Measurements from ENCODE around the gene SCYGR4.
"Not testable (repeated sequence)": the region's sequence is repeated elsewhere in the genome, so short reads cannot be mapped to it uniquely, and the experiment has no call there.

SCYGR4 gene

GRCh38 chr2:227617316-227618230, at the start of gene SCYGR4:
SCYGR4 (plus strand) TSS chr2:227617498; CDS start chr2:227617498, 0 bp downstream.
- DNase-seq: no peak

- no peak for DNase-seq
Measured at GRCh38 chr2:227568852-227569169, 48.5 kb upstream of the SCYGR4 start.

- no peak for DNase-seq
Measured at GRCh38 chr2:227570615-227571014, 46.7 kb upstream of the SCYGR4 start.

GRCh38 chr2:227576110-227576509, 41.2 kb upstream of the SCYGR4 start:
- no peak for DNase-seq

GRCh38 chr2:227576812-227577211, 40.5 kb upstream of the SCYGR4 start:
- no peak for DNase-seq

- DNase-seq: peak; percentile 8
Measured at GRCh38 chr2:227577555-227577954, 39.7 kb upstream of the SCYGR4 start.

- DNase-seq: peak; percentile 14
Measured at GRCh38 chr2:227578642-227579041, 38.7 kb upstream of the SCYGR4 start.

GRCh38 chr2:227579791-227580190, 37.5 kb upstream of the SCYGR4 start:
- DNase-seq: no peak

- DNase-seq: no peak
Measured at GRCh38 chr2:227582369-227582768, 34.9 kb upstream of the SCYGR4 start.

- no peak for DNase-seq
Measured at GRCh38 chr2:227592694-227593387, 24.5 kb upstream of the SCYGR4 start.

- DNase-seq: no peak
Measured at GRCh38 chr2:227595797-227596196, 21.5 kb upstream of the SCYGR4 start.

- DNase-seq: no peak
Measured at GRCh38 chr2:227597036-227597435, 20.3 kb upstream of the SCYGR4 start.

- no peak for DNase-seq
Measured at GRCh38 chr2:227597998-227598397, 19.3 kb upstream of the SCYGR4 start.

- DNase-seq: not testable (repeated sequence)
Measured at GRCh38 chr2:227598835-227599503, 18.3 kb upstream of the SCYGR4 start, which contains the start of gene SCYGR2. SCYGR2 (plus strand) TSS chr2:227598893; CDS start chr2:227598893, 0 bp downstream.

GRCh38 chr2:227602358-227602757, 14.9 kb upstream of the SCYGR4 start:
- no peak for DNase-seq

- no peak for DNase-seq
Measured at GRCh38 chr2:227606476-227606875, 10.8 kb upstream of the SCYGR4 start.

- DNase-seq: no peak
Measured at GRCh38 chr2:227607941-227608340, 9.4 kb upstream of the SCYGR4 start.

GRCh38 chr2:227608561-227609338, 8.5 kb upstream of the SCYGR4 start:
- DNase-seq: peak; percentile 11

GRCh38 chr2:227610123-227610522, 7.2 kb upstream of the SCYGR4 start:
- peak; percentile 13 for DNase-seq

- DNase-seq: peak; percentile 79
Measured at GRCh38 chr2:227612546-227613271, 4.6 kb upstream of the SCYGR4 start.

GRCh38 chr2:227613272-227613660, 4.0 kb upstream of the SCYGR4 start:
- DNase-seq: no peak

- DNase-seq: no peak
Measured at GRCh38 chr2:227614246-227614645, 3.1 kb upstream of the SCYGR4 start.

Data from NCI-H69 (cell line).